GM08714 (cell line): ENCODE results near the gene NID1.

Experiments
- H3K4me3 ChIP-seq: fragments of 200-500 bp; sonication (Bioruptor generic); 2 replicates; pipeline ENCODE4 v1.5.1; 2014; ENCODE audit warnings: mild to moderate bottlenecking, low read length, inconsistent platforms
- ZNF274 ChIP-seq: IDR thresholded peaks from 2 replicates; pipeline ENCODE4 v1.6.1; 2012; ENCODE audit warnings: mild to moderate bottlenecking, low read depth, low read length

The NID1 gene

GRCh38 chr1:235947989-235948388 lies 116.9 kb downstream of the NID1 start:
- TF ChIP-seq ZNF274: no peak
- H3K4me3 ChIP-seq: no peak overlapping the region

DNA sequence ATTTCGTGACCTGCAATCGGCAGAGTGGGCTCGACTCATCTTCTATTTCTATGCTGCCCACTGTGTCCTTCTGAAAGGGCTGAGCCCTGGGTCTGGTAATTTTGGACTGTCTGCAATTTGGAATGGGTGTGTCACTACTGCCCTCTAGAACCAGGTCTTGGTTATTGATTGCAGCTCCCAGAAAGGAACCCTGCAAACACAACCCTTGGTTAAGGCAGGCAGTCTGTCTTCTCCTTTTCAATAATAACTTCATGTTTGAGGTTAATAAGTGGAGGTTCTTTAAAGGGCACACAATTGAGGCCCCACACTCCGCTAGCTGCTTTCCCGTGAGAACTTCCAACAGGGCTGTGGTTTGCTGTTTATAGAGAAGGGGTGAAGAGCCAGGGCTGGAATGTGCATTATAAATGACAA lies 118.3 kb downstream of the NID1 start:
- no peak overlapping the region for H3K4me3 ChIP-seq
- TF ChIP-seq ZNF274: no peak

GRCh38 chr1:235945775-235946570 lies 118.9 kb downstream of the NID1 start:
- no peak for TF ChIP-seq ZNF274
- H3K4me3 ChIP-seq: no peak overlapping the region

DNA sequence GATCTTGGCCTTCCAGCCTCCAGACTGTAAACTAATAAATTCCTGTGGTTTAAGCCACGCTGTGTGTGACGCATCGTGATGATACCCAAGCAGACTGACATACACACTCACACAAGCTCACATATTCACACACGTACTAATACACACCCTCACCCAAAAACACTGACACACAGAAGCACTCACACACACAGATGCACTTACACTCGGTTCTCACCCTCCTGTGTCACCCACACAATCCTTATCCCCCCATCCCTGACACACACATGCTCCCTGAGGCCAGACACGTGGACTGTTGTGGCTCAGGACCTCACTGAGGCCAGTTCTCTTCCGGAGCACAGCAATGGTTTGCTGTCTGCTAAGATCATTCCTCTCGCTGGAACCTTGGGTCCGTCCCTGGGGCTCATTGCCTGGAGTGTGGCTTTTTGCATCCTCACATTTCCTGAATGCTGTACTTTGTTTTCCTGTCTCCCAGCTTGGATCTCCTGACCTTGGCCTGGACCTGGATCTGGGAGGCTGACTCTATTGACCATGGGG lies 121.2 kb downstream of the NID1 start:
- no peak overlapping the region for H3K4me3 ChIP-seq
- no peak for TF ChIP-seq ZNF274

- TF ChIP-seq ZNF274: no peak
- no peak overlapping the region for H3K4me3 ChIP-seq
Measured at GRCh38 chr1:235942979-235943575, 121.8 kb downstream of the NID1 start.

- no peak overlapping the region for H3K4me3 ChIP-seq
- no peak for TF ChIP-seq ZNF274
Measured at GRCh38 chr1:235942625-235942934, 122.3 kb downstream of the NID1 start.

DNA sequence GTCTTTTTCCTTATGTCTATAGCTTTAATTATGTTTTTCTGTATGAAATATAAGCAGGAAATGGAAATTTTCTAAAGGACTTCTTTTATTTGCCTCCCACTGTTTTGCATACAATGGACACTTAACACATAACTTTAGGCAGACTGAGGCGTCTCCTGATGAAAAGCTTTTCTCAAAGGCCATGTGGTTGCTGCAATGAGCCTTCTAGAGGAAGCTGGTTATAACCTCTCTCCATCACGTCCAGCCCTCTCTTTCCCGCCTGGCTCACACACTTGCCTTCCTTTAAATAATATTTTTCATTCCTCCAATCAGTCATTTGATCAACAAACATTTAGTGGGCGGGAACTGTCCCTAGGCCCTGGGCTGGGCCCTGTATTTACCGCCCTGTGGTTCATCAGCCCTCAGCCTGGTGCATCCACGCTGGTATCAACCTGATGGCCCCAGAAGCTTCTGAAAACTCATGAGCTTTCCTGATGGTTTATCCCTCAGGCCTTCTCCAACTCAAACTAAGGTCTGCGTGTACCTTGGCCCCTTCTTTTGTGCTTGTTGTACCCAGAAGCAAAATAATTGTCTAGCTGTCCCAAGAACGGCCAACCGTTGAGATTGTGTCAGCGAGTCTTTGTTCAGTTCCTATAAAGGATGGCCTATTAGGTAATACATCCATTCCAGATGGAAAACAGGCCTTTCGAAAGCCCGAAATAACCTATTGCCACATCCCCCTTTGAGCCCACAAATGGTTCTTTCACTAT lies 122.8 kb downstream of the NID1 start:
- no peak for TF ChIP-seq ZNF274
- no peak overlapping the region for H3K4me3 ChIP-seq

- TF ChIP-seq ZNF274: no peak
- H3K4me3 ChIP-seq: no peak overlapping the region
Measured at GRCh38 chr1:235940285-235940684, 124.6 kb downstream of the NID1 start.

DNA sequence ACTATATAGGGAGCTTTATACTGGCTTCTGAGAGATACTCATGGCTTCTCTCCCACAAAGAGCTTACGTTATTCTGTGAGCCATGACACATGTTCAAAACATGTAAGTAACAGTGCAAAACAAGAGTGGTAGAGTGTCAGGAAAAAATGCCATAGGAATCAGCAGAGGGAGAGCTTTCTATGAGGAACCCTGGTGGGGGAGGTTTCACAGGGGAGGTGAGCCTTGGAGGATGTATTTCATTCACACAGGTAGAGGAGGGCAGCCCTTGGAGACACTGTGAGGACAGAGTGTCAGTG lies 125.5 kb downstream of the NID1 start:
- no peak for TF ChIP-seq ZNF274
- no peak overlapping the region for H3K4me3 ChIP-seq

- no peak overlapping the region; the same call in 1 of the 2 replicates for H3K4me3 ChIP-seq
- TF ChIP-seq ZNF274: no peak
Measured at GRCh38 chr1:235938709-235939479, 126.0 kb downstream of the NID1 start.

DNA sequence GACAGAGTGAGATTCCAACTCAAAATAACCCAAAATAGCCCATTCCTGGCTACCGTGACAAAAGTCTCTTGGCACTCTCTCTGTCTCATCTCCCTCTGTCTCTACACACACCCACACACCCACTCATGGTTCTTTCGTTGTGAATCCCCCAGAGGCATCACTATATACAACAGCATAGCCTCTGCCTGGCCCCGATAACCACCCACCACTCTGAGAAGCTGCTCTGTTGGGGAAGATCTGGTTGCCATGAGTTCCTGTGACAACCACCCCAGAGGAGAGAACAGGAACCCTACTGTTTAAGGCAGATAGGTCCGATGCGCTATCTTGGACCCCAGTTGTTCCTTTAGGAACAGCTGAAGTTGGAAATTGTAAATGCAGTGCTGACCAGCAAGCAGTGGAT lies 127.8 kb downstream of the NID1 start:
- TF ChIP-seq ZNF274: no peak
- no peak overlapping the region for H3K4me3 ChIP-seq

- no peak for TF ChIP-seq ZNF274
- H3K4me3 ChIP-seq: no peak overlapping the region
Measured at GRCh38 chr1:235935235-235936225, 129.4 kb downstream of the NID1 start.

- no peak for TF ChIP-seq ZNF274
- H3K4me3 ChIP-seq: no peak overlapping the region
Measured at GRCh38 chr1:235933766-235934116, 131.1 kb downstream of the NID1 start.
